Smooth muscle cell (in vitro differentiated cells): ENCODE results near the gene CINP. TPM values are rescaled to one million over a fixed set of nuclear protein-coding genes. Genes with fewer than 3 reads are reported as not detected.

Experiments
- DNase-seq: peaks from one replicate; lab custom pipeline; 2025; ENCODE audit not compliant: unreplicated experiment; lab: John Stamatoyannopoulos, UW
- H2AFZ ChIP-seq: fragments of 200-600 bp; sonication (generic); 2 replicates; pipeline ENCODE4 v1.6.0; 2016; ENCODE audit warnings: antibody characterized with exemption, low read depth, mild to moderate bottlenecking
- H3F3A ChIP-seq: fragments of 200-600 bp; sonication (generic); 2 replicates; pipeline ENCODE4 v1.6.0; 2017; ENCODE audit warnings: antibody characterized with exemption, low read depth
- H3K27ac ChIP-seq: fragments of 200-600 bp; sonication (generic); 2 replicates; pipeline ENCODE4 v1.5.1; 2016; ENCODE audit warnings: low read depth, mild to moderate bottlenecking
- H3K27me3 ChIP-seq: fragments of 200-600 bp; sonication (generic); 2 replicates; pipeline ENCODE4 v1.6.1; 2016; ENCODE audit warnings: low read depth, mild to moderate bottlenecking
- H3K36me3 ChIP-seq: fragments of 200-600 bp; sonication (generic); 2 replicates; pipeline ENCODE4 v1.5.1; 2016; ENCODE audit warnings: low read depth
- H3K4me1 ChIP-seq: fragments of 200-600 bp; sonication (generic); 2 replicates; pipeline ENCODE4 v1.5.1; 2016; ENCODE audit warnings: low read depth
- H3K4me2 ChIP-seq: fragments of 200-600 bp; sonication (generic); 2 replicates; pipeline ENCODE4 v1.6.0; 2016; ENCODE audit warnings: mild to moderate bottlenecking
- H3K4me3 ChIP-seq: fragments of 200-600 bp; sonication (generic); 2 replicates; pipeline ENCODE4 v1.5.1; 2016; ENCODE audit warnings: mild to moderate bottlenecking
- H3K79me2 ChIP-seq: fragments of 200-600 bp; sonication (generic); 2 replicates; pipeline ENCODE4 v1.6.0; 2016; ENCODE audit warnings: low read depth, mild to moderate bottlenecking
- H3K9ac ChIP-seq: fragments of 200-600 bp; sonication (generic); 2 replicates; pipeline ENCODE4 v1.6.0; 2016; ENCODE audit warnings: low read depth
- H3K9me3 ChIP-seq: fragments of 200-600 bp; sonication (generic); replicated peaks from 2 replicates; pipeline ENCODE4 v1.5.1; 2016; ENCODE audit warnings: low read depth
- H4K20me1 ChIP-seq: fragments of 200-600 bp; sonication (generic); 2 replicates; pipeline ENCODE4 v1.6.0; 2016; ENCODE audit warnings: low read depth
- WGBS: methylation state at CpG from one replicate; pipeline ENCODE4 v1.1.7; 2016; ENCODE audit warnings: low lambda C conversion rate; 5-methylcytosine and 5-hydroxymethylcytosine counted together
- polyA plus RNA-seq: library from polyadenylated mRNA; unstranded; fragments of >200 nt; fragmentation: Nextera tagmentation; extraction: Ambion mirVana; gene quantifications from 2 replicates; pipeline ENCODE4 v1.2.1, GENCODE V29; 2016
- total RNA-seq: library from RNA; depleted of rRNA; stranded (reverse); fragments of >200 nt; gene quantifications from 2 replicates; pipeline ENCODE4 v1.2.3, GENCODE V29; 2014
- TF ChIP-seq, protein P1 (sequence below): fragments of 200-600 bp; sonication (generic); IDR thresholded peaks from 2 replicates; pipeline ENCODE4 v1.5.1; 2017; ENCODE audit warnings: borderline replicate concordance, mild to moderate bottlenecking, antibody characterized with exemption; ENCODE audit not compliant: insufficient read depth, poor library complexity, severe bottlenecking

CINP gene
- total and polyA plus RNA-seq, 2 experiments from 2014 or later = 36.5 to 43.6 TPM

DNA sequence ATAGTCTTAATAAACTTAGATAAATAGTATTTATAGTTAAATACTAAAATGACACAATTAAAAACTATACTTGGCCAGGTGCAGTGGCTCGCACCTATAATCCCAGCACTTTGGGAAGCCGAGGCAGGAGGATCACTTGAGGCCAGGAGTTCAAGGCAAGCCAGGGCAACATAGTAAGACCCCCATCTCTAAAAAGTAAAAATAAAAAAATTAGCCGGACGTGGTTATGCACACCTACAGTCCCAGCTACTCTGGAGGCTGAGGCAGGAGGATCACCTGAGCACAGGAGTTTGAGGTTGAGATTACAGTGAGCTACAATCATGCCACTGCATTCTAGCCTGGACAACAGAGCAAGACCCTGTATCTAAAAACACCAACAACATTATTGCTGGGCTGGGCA lies 16.0 kb downstream of the CINP start:
- Histone ChIP-seq H3K4me3 (no peak overlapping the region), H3K27ac (no peak overlapping the region), H3K9me3 (no peaks in the 10 kb centered on the region), H3K4me1 (no peaks in the 10 kb centered on the region), H4K20me1 (no peaks in the 10 kb centered on the region), H3K4me2 (no peak overlapping the region), H3K79me2 (no peaks in the 10 kb centered on the region), H3K9ac (no peak overlapping the region), H3K36me3 (peaks cover 12% of the 10 kb centered on the region), H3K27me3 (no peaks in the 10 kb centered on the region), H2AFZ (no peak overlapping the region), H3F3A (no peaks in the 10 kb centered on the region)
- WGBS = 94% methylated on average over 4 of the region's 4 CpGs
- TF ChIP-seq, protein P1, sequence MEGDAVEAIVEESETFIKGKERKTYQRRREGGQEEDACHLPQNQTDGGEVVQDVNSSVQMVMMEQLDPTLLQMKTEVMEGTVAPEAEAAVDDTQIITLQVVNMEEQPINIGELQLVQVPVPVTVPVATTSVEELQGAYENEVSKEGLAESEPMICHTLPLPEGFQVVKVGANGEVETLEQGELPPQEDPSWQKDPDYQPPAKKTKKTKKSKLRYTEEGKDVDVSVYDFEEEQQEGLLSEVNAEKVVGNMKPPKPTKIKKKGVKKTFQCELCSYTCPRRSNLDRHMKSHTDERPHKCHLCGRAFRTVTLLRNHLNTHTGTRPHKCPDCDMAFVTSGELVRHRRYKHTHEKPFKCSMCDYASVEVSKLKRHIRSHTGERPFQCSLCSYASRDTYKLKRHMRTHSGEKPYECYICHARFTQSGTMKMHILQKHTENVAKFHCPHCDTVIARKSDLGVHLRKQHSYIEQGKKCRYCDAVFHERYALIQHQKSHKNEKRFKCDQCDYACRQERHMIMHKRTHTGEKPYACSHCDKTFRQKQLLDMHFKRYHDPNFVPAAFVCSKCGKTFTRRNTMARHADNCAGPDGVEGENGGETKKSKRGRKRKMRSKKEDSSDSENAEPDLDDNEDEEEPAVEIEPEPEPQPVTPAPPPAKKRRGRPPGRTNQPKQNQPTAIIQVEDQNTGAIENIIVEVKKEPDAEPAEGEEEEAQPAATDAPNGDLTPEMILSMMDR = no peak
- no peak for DNase-seq

DNA sequence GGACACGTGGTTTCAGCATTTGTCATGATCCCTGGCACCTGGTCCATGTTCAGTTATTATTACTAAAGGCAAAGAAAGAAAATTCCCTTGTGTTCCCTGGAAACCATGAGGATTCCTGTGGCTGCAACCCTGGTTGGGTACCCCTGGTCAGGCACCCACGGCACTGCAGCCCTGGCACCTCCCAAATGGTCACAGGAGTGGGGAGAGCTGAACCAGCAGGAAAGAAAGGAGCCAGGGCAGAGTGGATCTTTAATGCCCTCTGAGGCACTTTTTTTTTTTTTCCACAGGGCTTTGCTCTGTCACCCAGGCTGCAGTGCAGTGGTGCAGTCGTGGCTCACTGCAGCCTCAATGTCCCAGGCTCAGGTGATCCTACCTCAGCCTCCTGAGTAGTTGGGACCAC lies 17.5 kb downstream of the CINP start:
- Histone ChIP-seq H2AFZ (no peak overlapping the region), H3K9ac (no peak overlapping the region), H3K9me3 (no peaks in the 10 kb centered on the region), H3K4me1 (no peaks in the 10 kb centered on the region), H3K79me2 (no peaks in the 10 kb centered on the region), H3F3A (no peaks in the 10 kb centered on the region), H3K27me3 (no peaks in the 10 kb centered on the region), H4K20me1 (no peaks in the 10 kb centered on the region), H3K4me3 (no peak overlapping the region), H3K36me3 (peaks cover 12% of the 10 kb centered on the region), H3K27ac (no peak overlapping the region), H3K4me2 (no peak overlapping the region)
- 98% methylated on average over 3 of the region's 3 CpGs for WGBS
- TF ChIP-seq, protein P1 = no peak
- no peak for DNase-seq

DNA sequence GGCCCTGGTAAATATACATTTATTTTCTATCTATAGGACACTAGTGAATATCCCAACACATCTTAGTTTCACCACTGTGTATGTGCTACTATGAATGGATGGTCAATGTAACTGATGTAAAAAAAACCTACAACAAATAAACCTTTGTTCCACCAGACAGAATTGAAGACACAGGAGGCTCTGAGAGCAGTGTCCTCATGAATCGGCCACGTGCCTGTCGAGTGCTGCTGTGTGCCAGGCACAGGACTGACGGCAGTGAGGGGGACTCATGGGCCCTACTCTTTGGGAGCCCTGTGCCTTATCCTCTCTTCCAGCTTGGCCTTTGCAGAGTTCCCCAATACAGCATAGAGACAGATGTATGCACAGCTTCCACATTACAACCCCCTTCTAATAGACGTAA lies 18.2 kb downstream of the CINP start:
- Histone ChIP-seq H3K79me2 (no peaks in the 10 kb centered on the region), H3K4me1 (no peaks in the 10 kb centered on the region), H3F3A (no peaks in the 10 kb centered on the region), H4K20me1 (no peaks in the 10 kb centered on the region), H3K4me3 (no peak overlapping the region), H2AFZ (no peak overlapping the region), H3K9ac (no peak overlapping the region), H3K9me3 (no peaks in the 10 kb centered on the region), H3K27me3 (no peaks in the 10 kb centered on the region), H3K27ac (no peak overlapping the region), H3K4me2 (no peak overlapping the region), H3K36me3 (peaks cover 8% of the 10 kb centered on the region)
- 96% methylated on average over 5 of the region's 5 CpGs for WGBS
- no peak for DNase-seq
- TF ChIP-seq, protein P1 = no peak

DNA sequence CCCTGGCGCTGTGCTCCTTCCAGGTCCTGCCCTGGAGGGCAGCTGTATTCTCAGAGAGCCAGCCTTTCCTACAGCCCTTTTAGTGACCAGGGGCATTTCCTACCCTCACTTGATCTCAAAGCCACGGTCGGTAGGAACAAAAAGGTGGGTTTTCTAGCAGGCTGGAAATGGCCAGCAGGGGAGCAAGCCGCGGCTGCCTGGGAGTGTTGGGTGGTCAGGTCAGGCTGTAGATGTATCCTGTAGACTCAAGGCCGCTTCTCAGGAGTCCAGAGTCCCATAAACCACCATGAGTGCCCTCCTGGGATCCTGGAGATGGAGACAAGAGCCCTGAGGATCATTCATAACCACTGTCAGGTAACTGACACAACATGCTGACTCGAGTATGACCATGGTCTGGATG lies 18.6 kb downstream of the CINP start:
- TF ChIP-seq, protein P1 = no peak
- H3K9ac ChIP-seq = no peak overlapping the region
- no peak for DNase-seq
- no peak overlapping the region for H3K4me3 ChIP-seq
- H3K4me1 ChIP-seq = no peaks in the 10 kb centered on the region
- H3K79me2 ChIP-seq = no peaks in the 10 kb centered on the region
- no peaks in the 10 kb centered on the region for H3F3A ChIP-seq
- H3K27ac ChIP-seq = no peak overlapping the region
- no peak overlapping the region for H3K4me2 ChIP-seq
- H4K20me1 ChIP-seq = no peaks in the 10 kb centered on the region
- peaks cover 4% of the 10 kb centered on the region for H3K36me3 ChIP-seq
- H3K9me3 ChIP-seq = no peaks in the 10 kb centered on the region
- 97% methylated on average over 7 of the region's 7 CpGs for WGBS
- H3K27me3 ChIP-seq = no peaks in the 10 kb centered on the region
- no peak overlapping the region for H2AFZ ChIP-seq
